ENCODE measurements around the gene ULBP1.
A peak's percentile ranks its signal among the peaks of the same experiment; 100 is the strongest.
"Not testable (repeated sequence)": the region's sequence is repeated elsewhere in the genome, so short reads cannot be mapped to it uniquely, and the experiment has no call there.

Gene ULBP1

GRCh38 chr6:149939909-149940671 is 23.7 kb upstream of the ULBP1 start:
- no peak overlapping the region for H3K4me3 ChIP-seq (replicated peaks in 1 of 2; ENCODE audit: low read depth in 2 of 2, low read length in 2 of 2)
- TF ChIP-seq CTCF (IDR thresholded peaks at IDR 0.05; ENCODE audit: low read depth, low read length): no peak
- DNase-seq (ENCODE audit: low read depth in 2 of 2): no peak

DNA sequence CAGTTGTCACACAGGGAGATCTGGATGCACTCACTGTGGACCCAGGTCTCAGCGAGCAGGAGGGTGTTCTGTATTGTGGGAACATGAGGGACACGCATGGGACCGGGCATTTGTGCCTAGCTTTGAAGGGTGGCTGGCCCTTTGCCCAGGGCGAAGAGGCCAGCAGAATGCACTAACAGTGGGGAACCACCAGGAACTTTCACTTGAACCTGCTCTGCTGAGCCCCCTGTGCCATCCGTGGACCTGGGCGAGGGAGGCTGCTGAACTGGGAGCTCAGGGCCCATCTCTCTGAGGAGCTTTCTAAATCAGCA is 23.1 kb upstream of the ULBP1 start:
- H3K4me3 ChIP-seq (replicated peaks in 1 of 2; ENCODE audit: low read depth in 2 of 2, low read length in 2 of 2): no peak overlapping the region
- DNase-seq (ENCODE audit: low read depth in 2 of 2): no peak
- no peak for TF ChIP-seq CTCF (IDR thresholded peaks at IDR 0.05; ENCODE audit: low read depth, low read length)

DNA sequence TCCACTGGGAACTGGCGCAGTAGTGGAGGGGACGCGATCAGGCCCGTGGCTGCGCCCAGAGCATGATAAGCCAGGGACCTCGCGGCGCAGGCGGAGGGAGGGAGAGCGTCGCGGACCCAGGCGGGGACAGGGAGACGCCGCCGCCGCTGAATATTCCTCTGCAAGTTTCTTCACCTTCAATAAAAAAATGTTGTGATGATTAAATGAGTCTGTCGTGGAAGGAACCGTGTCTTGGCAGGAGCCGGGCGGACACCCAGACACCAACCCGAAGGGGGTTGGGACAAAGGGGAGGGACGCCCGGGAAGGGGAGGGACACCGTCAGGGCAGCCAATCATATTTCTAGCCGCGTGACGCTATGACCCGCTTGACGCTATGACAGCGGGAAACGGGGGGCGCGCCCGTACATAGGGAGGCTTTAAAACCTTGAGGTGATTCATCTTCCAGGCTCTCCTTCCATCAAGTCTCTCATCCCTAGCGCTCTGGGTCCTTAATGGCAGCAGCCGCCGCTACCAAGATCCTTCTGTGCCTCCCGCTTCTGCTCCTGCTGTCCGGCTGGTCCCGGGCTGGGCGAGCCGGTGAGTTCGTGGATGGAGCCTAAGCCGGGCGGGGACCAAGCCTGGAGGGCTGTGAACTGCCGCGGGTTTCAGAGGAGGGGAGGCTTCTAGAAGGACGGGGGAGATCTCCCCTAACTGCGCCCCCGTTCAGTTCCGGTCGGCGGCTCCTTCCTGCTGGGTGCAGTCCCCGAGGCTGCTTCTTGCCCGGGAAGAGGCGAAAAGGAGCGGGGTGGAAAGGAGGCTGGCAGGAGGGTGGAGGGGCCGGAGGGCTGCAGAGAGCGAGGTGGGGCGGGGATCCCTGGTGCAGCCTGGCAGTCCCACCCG is 21.9 kb upstream of the ULBP1 start, which contains the start of gene ULBP2:
TSS of gene ULBP2 (plus strand) at position 432 of the 878 bp plus-strand sequence. CDS start at position 491, 59 bp downstream.
- DNase-seq (ENCODE audit: low read depth in 2 of 2): peak; percentile 97 to 98
- H3K4me3 ChIP-seq (replicated peaks in 1 of 2; ENCODE audit: low read depth in 2 of 2, low read length in 2 of 2): peak within 1 kb of the TSS; percentile 74 to 79
- TF ChIP-seq CTCF (IDR thresholded peaks at IDR 0.05; ENCODE audit: low read depth, low read length): no peak

GRCh38 chr6:149942461-149942829 is 21.3 kb upstream of the ULBP1 start:
- no peak for DNase-seq (ENCODE audit: low read depth in 2 of 2)
- no peak for TF ChIP-seq CTCF (IDR thresholded peaks at IDR 0.05; ENCODE audit: low read depth, low read length)
- H3K4me3 ChIP-seq (replicated peaks in 1 of 2; ENCODE audit: low read depth in 2 of 2, low read length in 2 of 2): peak overlapping the region; percentile 74 to 79

- not testable (repeated sequence) for DNase-seq (ENCODE audit: low read depth in 2 of 2); H3K4me3 ChIP-seq (replicated peaks in 1 of 2; ENCODE audit: low read depth in 2 of 2, low read length in 2 of 2)
Observed at GRCh38 chr6:149943321-149943720, 20.4 kb upstream of the ULBP1 start.

DNA sequence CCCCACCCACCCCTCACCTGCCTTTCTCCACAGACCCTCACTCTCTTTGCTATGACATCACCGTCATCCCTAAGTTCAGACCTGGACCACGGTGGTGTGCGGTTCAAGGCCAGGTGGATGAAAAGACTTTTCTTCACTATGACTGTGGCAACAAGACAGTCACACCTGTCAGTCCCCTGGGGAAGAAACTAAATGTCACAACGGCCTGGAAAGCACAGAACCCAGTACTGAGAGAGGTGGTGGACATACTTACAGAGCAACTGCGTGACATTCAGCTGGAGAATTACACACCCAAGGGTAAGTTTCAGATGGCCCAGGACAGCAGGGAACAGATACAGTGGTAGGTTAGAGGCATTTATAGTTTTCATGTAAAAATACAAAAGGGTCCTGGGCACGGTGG is 18.5 kb upstream of the ULBP1 start:
- not testable (repeated sequence) for DNase-seq (ENCODE audit: low read depth in 2 of 2)

GRCh38 chr6:149946631-149947030 is 17.1 kb upstream of the ULBP1 start:
- H3K4me3 ChIP-seq (replicated peaks in 1 of 2; ENCODE audit: low read depth in 2 of 2, low read length in 2 of 2): not testable (repeated sequence)

More for the DNA sequence above, 18.5 kb upstream of the ULBP1 start:
- not testable (repeated sequence) for H3K4me3 ChIP-seq (replicated peaks in 1 of 2; ENCODE audit: low read depth in 2 of 2, low read length in 2 of 2)

DNA sequence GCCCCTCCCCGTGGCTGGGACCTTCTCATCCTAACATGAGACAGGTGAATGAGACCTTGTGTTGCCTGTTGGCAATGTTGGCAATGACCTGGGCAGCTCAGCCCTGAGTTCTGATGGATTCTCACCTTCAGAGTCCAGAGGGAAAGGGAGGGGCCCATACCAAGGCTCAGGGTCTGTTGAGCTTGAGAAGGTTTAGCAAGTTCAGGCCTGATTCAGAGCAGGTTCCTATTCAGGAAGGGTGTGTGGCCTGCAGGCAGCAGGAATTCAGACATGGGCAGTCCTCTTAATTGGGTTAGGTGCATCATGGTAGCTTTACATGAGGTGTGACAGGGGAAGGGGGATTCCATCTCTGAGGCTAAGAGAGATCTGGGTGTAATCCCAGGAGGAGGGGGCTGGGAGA is 16.2 kb upstream of the ULBP1 start:
- not testable (repeated sequence) for H3K4me3 ChIP-seq (replicated peaks in 1 of 2; ENCODE audit: low read depth in 2 of 2, low read length in 2 of 2); DNase-seq (ENCODE audit: low read depth in 2 of 2)

More at GRCh38 chr6:149946631-149947030, 17.1 kb upstream of the ULBP1 start:
- not testable (repeated sequence) for DNase-seq (ENCODE audit: low read depth in 2 of 2)

GRCh38 chr6:149948011-149948410 is 15.7 kb upstream of the ULBP1 start:
- H3K4me3 ChIP-seq (replicated peaks in 1 of 2; ENCODE audit: low read depth in 2 of 2, low read length in 2 of 2): no peak overlapping the region
- TF ChIP-seq CTCF (IDR thresholded peaks at IDR 0.05; ENCODE audit: low read depth, low read length): no peak
- DNase-seq (ENCODE audit: low read depth in 2 of 2): no peak

Data from cardiac fibroblast (primary cell).